GM12801 (cell line): Measurements from ENCODE around the gene GRIA3.

Experiments
- TF ChIP-seq, protein P1 (sequence below): IDR thresholded peaks from one replicate; pipeline ENCODE4 v1.5.1; 2011; ENCODE audit warnings: control low read depth; ENCODE audit not compliant: insufficient read length; ENCODE audit errors: extremely low read depth

The GRIA3 gene

DNA sequence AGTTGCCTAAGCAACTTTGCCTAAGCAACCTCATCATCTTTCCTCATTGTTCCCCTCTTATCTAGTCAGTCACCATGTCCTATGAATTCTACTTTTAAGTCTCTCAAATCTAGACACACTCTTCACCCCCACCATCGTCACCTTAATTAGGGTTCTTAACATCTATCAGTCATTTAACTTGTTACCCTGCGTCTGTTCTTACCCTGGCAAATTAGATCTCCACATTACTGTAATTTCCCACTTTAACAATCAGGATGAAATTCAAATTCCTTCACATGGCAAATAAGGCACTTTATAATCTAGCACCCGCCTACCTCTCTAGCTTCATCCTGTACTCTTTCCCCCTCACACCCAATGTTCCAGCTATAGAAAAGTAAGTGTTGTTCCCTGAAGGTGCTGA lies 221.2 kb downstream of the GRIA3 start:
- TF ChIP-seq, protein P1, sequence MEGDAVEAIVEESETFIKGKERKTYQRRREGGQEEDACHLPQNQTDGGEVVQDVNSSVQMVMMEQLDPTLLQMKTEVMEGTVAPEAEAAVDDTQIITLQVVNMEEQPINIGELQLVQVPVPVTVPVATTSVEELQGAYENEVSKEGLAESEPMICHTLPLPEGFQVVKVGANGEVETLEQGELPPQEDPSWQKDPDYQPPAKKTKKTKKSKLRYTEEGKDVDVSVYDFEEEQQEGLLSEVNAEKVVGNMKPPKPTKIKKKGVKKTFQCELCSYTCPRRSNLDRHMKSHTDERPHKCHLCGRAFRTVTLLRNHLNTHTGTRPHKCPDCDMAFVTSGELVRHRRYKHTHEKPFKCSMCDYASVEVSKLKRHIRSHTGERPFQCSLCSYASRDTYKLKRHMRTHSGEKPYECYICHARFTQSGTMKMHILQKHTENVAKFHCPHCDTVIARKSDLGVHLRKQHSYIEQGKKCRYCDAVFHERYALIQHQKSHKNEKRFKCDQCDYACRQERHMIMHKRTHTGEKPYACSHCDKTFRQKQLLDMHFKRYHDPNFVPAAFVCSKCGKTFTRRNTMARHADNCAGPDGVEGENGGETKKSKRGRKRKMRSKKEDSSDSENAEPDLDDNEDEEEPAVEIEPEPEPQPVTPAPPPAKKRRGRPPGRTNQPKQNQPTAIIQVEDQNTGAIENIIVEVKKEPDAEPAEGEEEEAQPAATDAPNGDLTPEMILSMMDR: no peak

DNA sequence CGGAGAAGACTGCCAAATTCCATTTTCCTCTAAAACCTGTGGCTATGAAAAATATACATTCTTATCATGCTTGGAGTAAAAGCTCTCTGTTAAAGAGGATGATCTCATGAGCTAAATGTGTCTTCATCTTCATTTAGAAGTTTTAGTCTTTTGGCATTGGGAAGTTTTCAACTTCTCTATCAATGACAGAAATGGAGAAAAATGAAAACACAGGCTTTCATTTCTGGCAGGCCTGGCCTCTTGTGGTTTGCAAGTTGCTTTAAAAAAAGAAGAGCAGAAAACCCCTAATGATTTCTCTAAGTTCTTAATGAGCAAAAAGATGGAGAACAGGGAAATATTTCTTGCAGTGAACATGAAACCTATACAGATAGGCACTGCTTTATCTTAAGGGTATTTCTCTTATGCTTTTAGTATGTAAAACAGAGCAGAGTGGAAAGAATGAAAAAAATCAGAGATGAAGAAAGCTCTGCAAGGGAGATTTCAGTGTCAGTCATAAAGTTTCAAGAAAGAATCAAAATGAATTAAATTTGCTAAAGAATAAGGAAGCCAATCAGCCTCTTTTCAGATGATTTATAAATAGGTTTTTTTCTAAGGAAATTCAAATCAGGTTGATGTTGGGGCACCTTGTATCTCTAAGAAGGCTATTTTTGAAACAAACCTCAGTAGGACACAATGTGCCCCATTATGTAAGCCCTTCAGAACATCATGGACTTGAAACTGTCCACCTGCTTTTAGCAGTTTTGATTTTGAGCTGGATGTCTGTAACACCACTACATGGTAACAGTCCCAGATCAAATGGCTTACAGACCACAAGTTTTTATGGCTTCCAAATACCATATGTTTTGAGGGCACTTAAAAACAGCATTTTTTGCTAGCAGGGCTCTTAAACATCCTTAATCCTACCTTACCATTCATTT lies 225.0 kb downstream of the GRIA3 start:
- TF ChIP-seq, protein P1: no peak

DNA sequence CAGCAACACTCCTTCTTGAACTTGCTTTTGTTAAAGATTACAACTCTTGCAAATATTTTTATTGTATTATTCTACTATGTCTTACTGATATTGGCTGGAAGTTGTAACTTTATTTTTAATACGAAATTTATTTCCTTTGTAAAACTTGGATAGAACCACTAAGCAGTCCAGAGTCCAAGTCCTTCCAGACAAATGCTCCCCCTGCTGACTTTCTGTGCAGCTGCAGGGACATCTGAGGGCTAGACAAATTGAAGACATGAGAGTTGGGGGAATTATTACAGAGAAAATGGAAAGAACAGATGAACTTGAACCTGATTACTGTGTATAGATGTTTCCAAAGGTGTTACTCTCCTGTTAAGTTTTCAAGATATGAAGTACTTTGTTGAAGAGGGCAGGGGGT lies 238.8 kb downstream of the GRIA3 start:
- TF ChIP-seq, protein P1: no peak

DNA sequence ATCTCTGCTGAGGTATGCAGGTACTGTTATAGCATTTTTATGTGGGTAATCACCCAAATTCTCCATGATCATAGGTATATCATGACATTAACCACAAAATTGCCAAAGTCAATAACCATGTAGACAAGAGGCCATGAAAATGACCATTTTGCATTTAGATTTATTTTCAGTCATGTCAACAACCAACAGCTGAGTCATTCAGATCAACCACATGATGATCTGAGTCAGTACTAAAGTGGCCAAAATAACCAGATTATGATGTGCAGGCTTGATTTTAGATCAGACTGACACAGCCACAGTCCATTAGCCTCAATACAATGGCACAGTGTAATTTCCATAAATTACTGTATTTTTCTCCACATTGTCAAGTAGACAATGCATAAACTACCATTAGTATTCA lies 240.5 kb downstream of the GRIA3 start:
- TF ChIP-seq, protein P1: no peak

DNA sequence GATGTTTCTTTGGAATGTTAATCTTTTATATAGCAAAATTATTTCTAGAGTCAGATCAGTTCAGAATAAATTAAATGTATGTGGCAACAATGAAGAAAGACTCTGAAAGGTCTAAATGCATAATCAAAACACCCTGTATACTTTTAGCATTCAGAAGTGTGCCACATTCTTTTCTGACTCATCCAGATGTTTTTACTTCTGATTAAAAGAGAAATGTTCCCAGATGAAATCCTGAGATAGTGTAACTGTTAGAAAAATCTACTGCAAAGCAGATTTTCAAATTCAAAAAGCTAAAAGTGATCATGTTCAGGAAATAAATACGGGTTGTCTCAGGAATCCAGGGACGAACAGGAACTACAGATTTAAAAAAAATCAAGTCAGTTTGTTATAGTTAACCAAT lies 241.4 kb downstream of the GRIA3 start:
- TF ChIP-seq, protein P1: no peak

DNA sequence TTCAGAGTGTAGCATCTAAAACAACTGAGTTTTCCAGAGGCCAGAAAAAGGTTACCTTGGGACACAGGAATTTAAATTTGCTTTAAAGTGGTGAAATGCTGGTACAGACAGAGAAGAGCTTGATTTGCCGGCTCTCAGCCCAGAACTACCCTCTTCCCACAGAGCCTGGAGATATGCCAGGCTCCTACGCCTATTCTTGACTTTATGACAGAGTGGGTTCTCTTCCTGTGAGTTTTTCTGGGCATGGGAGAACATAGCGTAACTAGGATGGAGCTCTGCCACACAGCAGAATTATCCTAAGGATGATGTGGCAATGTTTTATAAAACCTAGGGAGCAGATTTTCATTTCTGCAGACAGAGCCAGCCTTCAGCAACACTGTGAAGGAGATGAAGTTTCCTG lies 241.8 kb downstream of the GRIA3 start:
- TF ChIP-seq, protein P1: no peak

DNA sequence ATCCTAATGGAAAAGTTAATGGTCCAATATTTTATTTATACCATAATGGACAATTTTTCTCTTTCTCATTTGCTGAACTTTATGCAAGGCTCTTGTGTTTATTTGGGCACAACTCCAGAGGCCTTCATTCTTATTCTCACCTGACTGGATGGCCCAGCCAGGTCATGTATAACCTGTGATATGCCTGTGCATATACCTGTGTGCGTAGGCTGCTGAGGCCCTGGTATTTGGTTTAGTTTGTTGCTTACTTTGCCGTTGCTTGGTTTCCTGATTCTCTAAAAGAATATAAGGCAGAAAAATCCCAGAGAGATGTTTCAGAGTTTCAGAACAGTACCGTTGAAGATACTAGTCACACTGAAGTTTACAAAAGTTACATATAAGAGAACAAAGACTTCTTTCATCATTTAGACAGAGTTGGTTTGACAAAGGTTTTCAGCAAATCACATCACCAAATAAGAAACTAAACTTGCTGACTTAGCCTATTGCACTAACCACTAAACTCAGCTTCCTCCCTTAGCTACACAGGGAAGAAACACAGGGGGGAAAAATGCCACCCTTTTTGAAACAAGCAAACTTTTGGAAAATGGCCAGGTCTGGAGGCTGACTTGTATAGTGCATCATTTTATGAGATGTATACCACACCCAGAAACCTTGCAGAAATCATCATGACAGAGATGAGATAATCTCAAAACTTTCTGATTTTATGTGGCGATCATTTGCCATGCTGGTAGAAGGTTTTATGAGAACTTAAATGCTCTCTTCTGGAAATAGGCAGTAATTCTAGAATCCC lies 248.5 kb downstream of the GRIA3 start:
- TF ChIP-seq, protein P1: no peak
